ENCODE measurements around the gene TSC2. TPM values are rescaled to one million over a fixed set of nuclear protein-coding genes. Genes with fewer than 3 reads are reported as not detected.
A peak's percentile ranks its signal among the peaks of the same experiment; 100 is the strongest.

Gene TSC2
- total RNA-seq, 1 experiment from 2014 or later = 134 TPM

GRCh38 chr16:2062801-2063200 lies 15.0 kb downstream of the TSC2 start:
- TF ChIP-seq ATF6 (CRISPR knock-in tag; IDR thresholded peaks at IDR 0.05) (no peak), SP1 (CRISPR knock-in tag; conservative IDR thresholded peaks at IDR 0.05) (no peak), TCF7 (CRISPR knock-in tag; IDR thresholded peaks at IDR 0.05; ENCODE audit: low read depth) (no peak), ZNF232 (CRISPR knock-in tag; IDR thresholded peaks at IDR 0.05) (no peak), ZNF138 (CRISPR knock-in tag; conservative IDR thresholded peaks at IDR 0.05) (no peak)
- Mint-ChIP-seq H3K36me3 (peaks cover 8% of the 10 kb centered on the region), H3K27ac (no peak overlapping the region), H3K9me3 (no peaks in the 10 kb centered on the region), H3K4me3 (no peak overlapping the region), H3K27me3 (ENCODE audit: low read depth) (no peaks in the 10 kb centered on the region), H3K4me1 (no peaks in the 10 kb centered on the region)
- POLR2A ChIA-PET = no interaction called here
- CTCF ChIA-PET = interaction anchor here (0.7 to 1.5 kb wide), 4 partner anchors 40 to 78 kb away, joined by 3 to 5 read pairs (median 4); no protein-coding TSS in a partner anchor
- no peak for ATAC-seq
- DNase-seq (ENCODE audit: low spot score) = no peak

- Mint-ChIP-seq H3K36me3 (peaks cover 14% of the 10 kb centered on the region), H3K4me1 (no peaks in the 10 kb centered on the region), H3K27me3 (ENCODE audit: low read depth) (no peaks in the 10 kb centered on the region), H3K27ac (peak overlapping the region; percentile 50; the same call in 1 of the 2 replicates), H3K9me3 (no peaks in the 10 kb centered on the region), H3K4me3 (no peak overlapping the region)
- no peak for TF ChIP-seq USF1 (CRISPR knock-in tag; IDR thresholded peaks at IDR 0.05)
- no peak for TF ChIP-seq KAT7 (CRISPR knock-in tag; IDR thresholded peaks at IDR 0.05; ENCODE audit: borderline replicate concordance)
- no peak for TF ChIP-seq ZNF281 (CRISPR knock-in tag; IDR thresholded peaks at IDR 0.05)
- TF ChIP-seq ZMAT4 (CRISPR knock-in tag; IDR thresholded peaks at IDR 0.05) = no peak
- CTCF ChIA-PET = interaction anchor here (1.5 kb wide), 2 partner anchors 16 to 60 kb away, joined by 5 read pairs; partner anchors contain the start of genes NTHL1 and TSC2
- POLR2A ChIA-PET = no interaction called here
- no peak for ATAC-seq
- DNase-seq (ENCODE audit: low spot score) = no peak
Measured at GRCh38 chr16:2063861-2064260, 16.1 kb downstream of the TSC2 start.

GRCh38 chr16:2064368-2064945 lies 16.7 kb downstream of the TSC2 start:
- no peaks in the 10 kb centered on the region for H3K4me1 Mint-ChIP-seq
- H3K27ac Mint-ChIP-seq = no peak overlapping the region
- no peaks in the 10 kb centered on the region for H3K9me3 Mint-ChIP-seq
- DNase-seq (ENCODE audit: low spot score) = no peak
- ChIA-PET CTCF (interaction anchor here (1.5 kb wide), 2 partner anchors 16 to 61 kb away, joined by 5 read pairs; partner anchors contain the start of genes NTHL1 and TSC2), POLR2A (no interaction called here)
- ATAC-seq = no peak
- no peaks in the 10 kb centered on the region for H3K27me3 Mint-ChIP-seq (ENCODE audit: low read depth)
- no peak overlapping the region for H3K4me3 Mint-ChIP-seq
- peaks cover 16% of the 10 kb centered on the region for H3K36me3 Mint-ChIP-seq
- TF ChIP-seq JAZF1 (CRISPR knock-in tag; IDR thresholded peaks at IDR 0.05) = no peak
- no peak for TF ChIP-seq ELF4 (CRISPR knock-in tag; IDR thresholded peaks at IDR 0.05; ENCODE audit: low read depth)
- TF ChIP-seq ZNF121 (CRISPR knock-in tag; IDR thresholded peaks at IDR 0.05) = no peak
- TF ChIP-seq PREB (CRISPR knock-in tag; IDR thresholded peaks at IDR 0.05; ENCODE audit: borderline replicate concordance) = no peak
- TF ChIP-seq RORB (CRISPR knock-in tag; IDR thresholded peaks at IDR 0.05) = no peak
- no peak for TF ChIP-seq ZNF317 (CRISPR knock-in tag; IDR thresholded peaks at IDR 0.05; ENCODE audit: borderline replicate concordance, low read depth)
- no peak for TF ChIP-seq ZBTB21 (CRISPR knock-in tag; IDR thresholded peaks at IDR 0.05; ENCODE audit: borderline replicate concordance)
- no peak for TF ChIP-seq ARID4B (CRISPR knock-in tag; IDR thresholded peaks at IDR 0.05; ENCODE audit: borderline replicate concordance)
